A549 (cell line): Measurements from ENCODE around the gene PSMB7. TPM values are rescaled to one million over a fixed set of nuclear protein-coding genes. Genes with fewer than 3 reads are reported as not detected.

Source experiments
- ATAC-seq, 2 experiments: fragments of 200-7000 bp in 1 of 2; fragments of >200 bp in 1 of 2; cut with Nextera tagmentation in 1 of 2; cut with Tn5 transposase in 1 of 2; 3 replicates each; pipeline versions ENCODE4 v1.8.0 to v1.9.1; 2018 to 2020; ENCODE audit warnings: mild to moderate bottlenecking in 1 of 2, moderate library complexity in 1 of 2
- CTCF ChIA-PET: fragments of 300-600 bp; sonication (Branson Sonifier 250); formaldehyde crosslinking; extraction: SDS; loops from one replicate; lab custom pipeline; 2021; ENCODE audit warnings: antibody characterized with exemption, inconsistent platforms; lab: Yijun Ruan, JAX
- POLR2A ChIA-PET: fragments of 350-600 bp; formaldehyde crosslinking; extraction: SDS; loops from one replicate; lab custom pipeline; 2021; ENCODE audit warnings: antibody characterized with exemption, inconsistent platforms; lab: Yijun Ruan, JAX
- DNase-seq, 2 experiments: peaks; one replicate each; pipeline versions ENCODE4 v3.0.0 to v3.0.0-alpha.2; 2011 to 2016; ENCODE audit warnings: low read depth in 1 of 2, low spot score in 1 of 2
- FAIRE-seq: peaks from 2 replicates; lab custom pipeline; 2011; peaks lifted over from hg19 to GRCh38; lab: Jason Lieb, UNC
- H3K27ac ChIP-seq, 2 experiments: fragments of >200 bp; sonication (Bioruptor Twin); formaldehyde crosslinking; 3 replicates each; pipeline ENCODE4 v1.5.1; 2016 to 2017
- H3K4me1 ChIP-seq: fragments of >200 bp; sonication (Bioruptor Twin); formaldehyde crosslinking; 3 replicates; pipeline ENCODE4 v1.6.1; 2016
- H3K4me2 ChIP-seq: fragments of >200 bp; sonication (Bioruptor Twin); formaldehyde crosslinking; 3 replicates; pipeline ENCODE4 v1.6.1; 2016
- H3K4me3 ChIP-seq: fragments of >200 bp; sonication (Bioruptor Twin); formaldehyde crosslinking; 3 replicates; pipeline ENCODE4 v1.5.1; 2016
- H3K9me3 ChIP-seq: fragments of >200 bp; sonication (Bioruptor Twin); formaldehyde crosslinking; 3 replicates; pipeline ENCODE4 v1.6.1; 2016
- BHLHE40 ChIP-seq: IDR thresholded peaks from 2 replicates; pipeline ENCODE4 v1.6.1; 2012; ENCODE audit warnings: low read depth, low read length, inconsistent platforms
- CEBPB ChIP-seq, 2 experiments: fragments of >200 bp in 1 of 2; sonication (Bioruptor Twin) in 1 of 2; formaldehyde crosslinking in 1 of 2; IDR thresholded peaks; 2 replicates each; pipeline ENCODE4 v1.6.1; 2012 to 2016
- CHD2 ChIP-seq: fragments of 150-350 bp; IDR thresholded peaks from 2 replicates; pipeline ENCODE4 v1.6.1; 2014; ENCODE audit warnings: low read length; ENCODE audit not compliant: partially characterized antibody
- EHF ChIP-seq: fragments of 250-450 bp; sonication (Bioruptor Pico); IDR thresholded peaks from 2 replicates; pipeline ENCODE4 v1.5.0; 2020; ENCODE audit warnings: mild to moderate bottlenecking
- ESRRA ChIP-seq: fragments of 150-350 bp; IDR thresholded peaks from 2 replicates; pipeline ENCODE4 v1.6.1; 2014; ENCODE audit warnings: mild to moderate bottlenecking, low read length, borderline replicate concordance
- FOSB ChIP-seq: fragments of 250-450 bp; sonication (Bioruptor Pico); IDR thresholded peaks from 2 replicates; pipeline ENCODE4 v1.5.0; 2020; ENCODE audit warnings: mild to moderate bottlenecking, moderate library complexity
- HDAC2 ChIP-seq: fragments of 200-600 bp; sonication (generic); IDR thresholded peaks from 2 replicates; pipeline ENCODE4 v1.6.1; 2016
- HOXA7 ChIP-seq: fragments of 250-450 bp; sonication (Bioruptor Pico); IDR thresholded peaks from 2 replicates; pipeline ENCODE4 v1.5.0; 2020; ENCODE audit warnings: mild to moderate bottlenecking, moderate library complexity
- JUN ChIP-seq, 2 experiments: fragments of >200 bp; sonication (Bioruptor Twin); formaldehyde crosslinking; IDR thresholded peaks; 2 replicates in 1 of 2; 3 replicates in 1 of 2; pipeline ENCODE4 v1.6.1; 2016 to 2017
- JUNB ChIP-seq: fragments of >200 bp; sonication (Bioruptor Twin); formaldehyde crosslinking; IDR thresholded peaks from 2 replicates; pipeline ENCODE4 v1.6.1; 2016
- MYC ChIP-seq: IDR thresholded peaks from 2 replicates; pipeline ENCODE4 v1.6.1; 2012; ENCODE audit warnings: mild to moderate bottlenecking, inconsistent platforms, low read length, improper control_type of control experiment, borderline replicate concordance
- NPAS2 ChIP-seq: fragments of 250-450 bp; sonication (Bioruptor Pico); IDR thresholded peaks from 2 replicates; pipeline ENCODE4 v1.8.0; 2022; ENCODE audit warnings: mild to moderate bottlenecking, moderate library complexity, borderline replicate concordance
- PBX3 ChIP-seq: IDR thresholded peaks from 2 replicates; pipeline ENCODE4 v1.6.1; 2012
- POLR2AphosphoS2 ChIP-seq: conservative IDR thresholded peaks from 2 replicates; pipeline ENCODE4 v1.6.1; 2012; ENCODE audit warnings: low read length, improper control_type of control experiment, inconsistent platforms
- RCOR1 ChIP-seq: fragments of 150-350 bp; IDR thresholded peaks from 2 replicates; pipeline ENCODE4 v1.6.1; 2014; ENCODE audit warnings: antibody characterized with exemption, low read length, low read depth
- RNF2 ChIP-seq: fragments of 200-600 bp; sonication (generic); IDR thresholded peaks from 2 replicates; pipeline ENCODE4 v1.6.1; 2016; ENCODE audit warnings: low read depth, mild to moderate bottlenecking, antibody characterized with exemption, moderate library complexity, borderline replicate concordance
- SREBF2 ChIP-seq: fragments of 450-650 bp; IDR thresholded peaks from 2 replicates; pipeline ENCODE4 v1.6.1; 2014; ENCODE audit warnings: mild to moderate bottlenecking, moderate library complexity
- ZSCAN20 ChIP-seq: fragments of 250-450 bp; sonication (Bioruptor Pico); IDR thresholded peaks from 2 replicates; pipeline ENCODE4 v1.8.0; 2022; ENCODE audit warnings: mild to moderate bottlenecking, moderate library complexity
- WGBS: methylation state at CpG from one replicate; pipeline ENCODE4 v1.1.6; 2017; ENCODE audit errors: missing lambda C conversion rate; 5-methylcytosine and 5-hydroxymethylcytosine counted together
- polyA plus RNA-seq, 4 experiments: library from polyadenylated mRNA; depleted of rRNA in 3 of 4; stranded (reverse); fragments of >200 nt; fragmentation: RNase III in 1 of 4; extraction: RNeasy Plus Mini Kit Qiagen cat#74134 plus additional on column Dnase treatment in 1 of 4; gene quantifications; 2 replicates in 3 of 4; 3 replicates in 1 of 4; pipeline ENCODE4 v1.2.3, GENCODE V29; 2011 to 2017

PSMB7 gene
- polyA plus RNA-seq, 2 of the 4 experiments (the other 2 are of a cell fraction), result 332 to 418 TPM

GRCh38 chr9:124350494-124351263, 64.6 kb downstream of the PSMB7 start:
- no peak for TF ChIP-seq FOSB (CRISPR knock-in tag)
- TF ChIP-seq PBX3, result no peak
- TF ChIP-seq ESRRA, result no peak
- ATAC-seq (no peak), FAIRE-seq (no peak), DNase-seq (no peak)
- H3K4me1 ChIP-seq, result no peaks in the 10 kb centered on the region
- CTCF ChIA-PET, result interaction anchor here (0.6 to 0.8 kb wide), 3 partner anchors 25 to 224 kb away, joined by 4 to 5 read pairs (median 5); no protein-coding TSS in a partner anchor
- H3K9me3 ChIP-seq, result no peaks in the 10 kb centered on the region
- H3K4me3 ChIP-seq, result no peak overlapping the region
- WGBS, result 92% methylated on average over 16 of the region's 16 CpGs
- POLR2A ChIA-PET, result no interaction called here
- H3K4me2 ChIP-seq, result no peak overlapping the region
- no peak overlapping the region for H3K27ac ChIP-seq

GRCh38 chr9:124349675-124350493, 65.4 kb downstream of the PSMB7 start:
- Histone ChIP-seq H3K4me3 (no peak overlapping the region), H3K27ac (no peak overlapping the region), H3K4me1 (no peaks in the 10 kb centered on the region), H3K4me2 (no peak overlapping the region), H3K9me3 (no peaks in the 10 kb centered on the region)
- ATAC-seq, result no peak
- ChIA-PET CTCF (interaction anchor here (0.6 to 8.2 kb wide), 7 partner anchors 8 to 223 kb away, joined by 3 to 40 read pairs (median 4); no protein-coding TSS in a partner anchor), POLR2A (no interaction called here)
- no peak for DNase-seq
- TF ChIP-seq HOXA7, result no peak
- TF ChIP-seq ZSCAN20 (CRISPR knock-in tag), result no peak
- TF ChIP-seq CHD2, result no peak
- peak; percentile 35; the same call in 1 of the 2 replicates for TF ChIP-seq POLR2AphosphoS2
- no peak for TF ChIP-seq BHLHE40
- TF ChIP-seq NPAS2 (CRISPR knock-in tag), result no peak
- TF ChIP-seq RCOR1, result no peak
- TF ChIP-seq EHF (CRISPR knock-in tag), result no peak
- WGBS, result 87% methylated on average over 24 of the region's 25 CpGs
- FAIRE-seq, result no peak

GRCh38 chr9:124349267-124349666, 66.0 kb downstream of the PSMB7 start:
- no peak for DNase-seq
- no peak for FAIRE-seq
- Histone ChIP-seq H3K9me3 (no peaks in the 10 kb centered on the region), H3K4me1 (no peaks in the 10 kb centered on the region), H3K4me3 (no peak overlapping the region), H3K4me2 (no peak overlapping the region), H3K27ac (no peak overlapping the region)
- no peak for ATAC-seq
- CTCF ChIA-PET, result interaction anchor here (0.7 to 8.2 kb wide), 4 partner anchors 9 to 223 kb away, joined by 3 to 40 read pairs (median 4); no protein-coding TSS in a partner anchor
- WGBS, result 91% methylated on average over 8 of the region's 8 CpGs
- TF ChIP-seq MYC (no peak), PBX3 (no peak), HDAC2 (no peak), CEBPB (IDR thresholded peaks at IDR 0.05) (no peak), SREBF2 (no peak)
- POLR2A ChIA-PET, result no interaction called here

GRCh38 chr9:124348831-124349230, 66.4 kb downstream of the PSMB7 start:
- POLR2A ChIA-PET, result no interaction called here
- 89% methylated on average over 11 of the region's 12 CpGs for WGBS
- DNase-seq (no peak), FAIRE-seq (no peak), ATAC-seq (peak in 1 of 2 experiments; percentile 12; a peak in 1 of 6 replicates)
- H3K9me3 ChIP-seq, result no peaks in the 10 kb centered on the region
- H3K4me3 ChIP-seq, result no peak overlapping the region
- H3K4me1 ChIP-seq, result no peaks in the 10 kb centered on the region
- H3K27ac ChIP-seq, result no peak overlapping the region
- no peak overlapping the region for H3K4me2 ChIP-seq
- TF ChIP-seq JUNB (no peak), RNF2 (no peak), JUN (IDR thresholded peaks at IDR 0.05) (peak in 1 of 2 experiments; percentile 4; a peak in 2 of 5 replicates)
- CTCF ChIA-PET, result interaction anchor here (0.8 to 8.2 kb wide), 3 partner anchors 9 to 222 kb away, joined by 3 to 40 read pairs (median 4); no protein-coding TSS in a partner anchor
